Limb (tissue), 2 donors: ENCODE measurements around the gene SPATA31E1.
"Not testable (repeated sequence)": the region's sequence is repeated elsewhere in the genome, so short reads cannot be mapped to it uniquely, and the experiment has no call there.

Experiments
- DNase-seq, 2 donors: peaks; one replicate each; pipeline ENCODE4 v3.0.0-alpha.2; 2016; ENCODE audit errors: extremely low spot score in 2 of 2

SPATA31E1 gene

DNA sequence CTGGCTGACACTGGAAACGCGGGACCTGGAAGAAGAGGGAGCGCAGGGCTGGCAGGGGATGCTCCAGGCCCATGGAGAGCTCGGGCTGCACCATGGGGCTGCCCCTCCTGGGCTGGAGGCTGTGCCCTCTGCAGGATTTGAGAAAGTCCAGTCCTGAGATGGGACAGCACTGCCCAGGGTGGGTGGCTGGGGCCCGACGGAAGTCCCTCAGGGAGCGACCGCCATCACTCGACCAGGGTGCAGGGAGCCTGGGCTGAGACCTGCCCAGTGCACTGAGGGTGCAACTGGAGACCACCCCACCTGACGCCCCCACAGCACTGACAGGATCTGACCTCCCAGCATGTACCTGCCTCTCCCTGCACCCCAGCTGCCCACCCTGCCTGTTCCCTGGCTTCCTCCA is 42.2 kb downstream of the SPATA31E1 start:
- not testable (repeated sequence) for DNase-seq

DNA sequence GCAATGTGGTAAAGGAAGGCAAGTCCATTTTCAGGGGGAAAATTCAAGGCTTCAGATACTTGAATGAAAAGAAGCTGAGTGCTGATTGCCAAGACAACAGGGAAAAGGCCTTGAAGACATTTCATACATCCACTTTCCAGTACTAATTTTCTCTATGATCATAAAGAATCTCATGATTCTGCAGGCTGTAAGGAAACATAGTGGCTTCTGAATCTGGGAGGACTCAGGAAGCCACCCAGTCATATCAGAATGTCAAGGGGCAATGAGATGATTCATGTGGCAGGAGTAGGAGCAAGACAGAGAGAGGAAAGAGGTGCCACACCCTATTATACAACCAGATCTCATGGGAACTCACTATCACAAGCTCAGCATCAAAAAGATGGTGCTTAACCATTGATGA is 46.5 kb downstream of the SPATA31E1 start:
- not testable (repeated sequence) for DNase-seq

DNA sequence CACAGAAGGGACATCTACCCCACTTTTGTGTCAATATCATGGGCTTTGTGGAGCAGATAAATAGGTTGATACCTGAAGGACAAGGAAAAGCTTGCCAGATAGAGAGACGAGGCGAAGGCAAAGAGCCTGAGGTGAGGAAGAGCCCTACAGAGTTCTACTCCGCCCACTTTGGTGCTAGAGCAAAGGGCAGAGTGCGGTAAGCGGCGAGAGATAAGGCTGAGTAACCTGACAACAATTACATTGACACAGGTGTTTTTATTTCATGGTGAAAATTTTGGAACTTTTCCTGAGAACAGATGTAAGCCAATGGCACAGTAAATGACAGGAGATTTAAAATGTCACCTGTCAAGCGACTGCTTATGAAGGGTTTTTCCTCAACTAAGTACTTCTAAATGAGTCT is 51.8 kb downstream of the SPATA31E1 start:
- not testable (repeated sequence) for DNase-seq

DNA sequence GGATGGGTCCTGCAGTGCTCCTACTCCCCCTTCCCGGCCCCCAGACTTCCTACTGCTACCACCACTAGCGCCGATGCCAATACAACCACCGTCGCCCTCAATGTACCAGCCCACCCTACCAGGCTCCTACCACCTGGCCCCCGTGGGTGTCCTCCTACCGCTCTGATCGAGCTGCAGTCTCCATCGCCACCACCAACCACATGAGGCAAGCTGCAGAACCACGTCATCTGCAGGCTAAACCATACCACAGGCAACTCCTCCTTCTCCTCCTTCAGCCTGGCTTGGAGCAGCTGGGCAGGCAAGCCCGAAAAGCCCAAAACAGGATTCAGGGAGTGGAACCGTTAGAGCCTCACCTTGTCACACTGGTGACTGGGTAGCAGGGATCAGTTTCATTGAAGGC is 54.7 kb downstream of the SPATA31E1 start:
- DNase-seq, result not testable (repeated sequence)

DNA sequence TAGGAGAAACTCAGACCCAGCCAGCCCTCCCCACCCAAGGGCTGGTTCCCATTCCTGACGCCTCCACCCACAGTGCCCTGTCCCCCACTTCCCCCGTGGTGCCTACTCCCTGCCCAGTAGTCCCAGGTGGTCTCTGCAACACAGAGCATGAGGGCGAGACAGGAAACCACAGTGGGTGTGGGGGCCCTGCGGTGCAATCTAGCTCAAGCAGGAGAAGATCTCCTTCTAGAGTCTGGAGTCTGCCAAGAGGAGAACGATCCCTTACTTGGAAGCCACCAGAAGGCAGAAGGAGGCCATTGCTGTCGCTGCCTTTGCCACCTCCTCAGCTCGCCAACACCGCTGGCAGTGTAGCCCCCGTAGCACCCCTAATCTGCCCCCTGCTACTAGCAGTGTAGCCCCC is 55.2 kb downstream of the SPATA31E1 start:
- not testable (repeated sequence) for DNase-seq

DNA sequence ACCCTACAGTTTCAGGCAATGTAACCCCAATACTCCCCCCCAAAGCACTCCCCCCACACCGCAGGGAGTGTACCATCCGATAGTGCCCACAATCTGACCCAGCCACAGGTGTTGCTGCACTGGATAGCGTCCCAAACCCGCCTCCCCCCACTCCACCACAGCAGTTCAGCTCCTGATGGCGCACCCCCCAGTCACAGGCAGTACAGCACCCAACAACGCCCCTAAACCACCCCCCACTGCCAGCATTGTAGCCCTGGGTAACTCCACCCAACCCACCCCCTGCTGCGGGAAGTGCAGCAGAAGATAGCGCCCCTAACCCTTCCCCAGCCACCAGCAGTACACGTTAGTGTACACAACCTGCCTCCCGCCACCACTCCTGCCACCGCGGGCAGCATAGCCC is 55.7 kb downstream of the SPATA31E1 start:
- not testable (repeated sequence) for DNase-seq
